Measurements from ENCODE around the gene EFTUD2. TPM values are rescaled to one million over a fixed set of nuclear protein-coding genes. Genes with fewer than 3 reads are reported as not detected.

EFTUD2 gene
- total and polyA plus RNA-seq, 2 of the 13 experiments (the other 11 are each of a cell fraction or from before 2014, with no cell fraction given), result 111 to 137 TPM

DNA sequence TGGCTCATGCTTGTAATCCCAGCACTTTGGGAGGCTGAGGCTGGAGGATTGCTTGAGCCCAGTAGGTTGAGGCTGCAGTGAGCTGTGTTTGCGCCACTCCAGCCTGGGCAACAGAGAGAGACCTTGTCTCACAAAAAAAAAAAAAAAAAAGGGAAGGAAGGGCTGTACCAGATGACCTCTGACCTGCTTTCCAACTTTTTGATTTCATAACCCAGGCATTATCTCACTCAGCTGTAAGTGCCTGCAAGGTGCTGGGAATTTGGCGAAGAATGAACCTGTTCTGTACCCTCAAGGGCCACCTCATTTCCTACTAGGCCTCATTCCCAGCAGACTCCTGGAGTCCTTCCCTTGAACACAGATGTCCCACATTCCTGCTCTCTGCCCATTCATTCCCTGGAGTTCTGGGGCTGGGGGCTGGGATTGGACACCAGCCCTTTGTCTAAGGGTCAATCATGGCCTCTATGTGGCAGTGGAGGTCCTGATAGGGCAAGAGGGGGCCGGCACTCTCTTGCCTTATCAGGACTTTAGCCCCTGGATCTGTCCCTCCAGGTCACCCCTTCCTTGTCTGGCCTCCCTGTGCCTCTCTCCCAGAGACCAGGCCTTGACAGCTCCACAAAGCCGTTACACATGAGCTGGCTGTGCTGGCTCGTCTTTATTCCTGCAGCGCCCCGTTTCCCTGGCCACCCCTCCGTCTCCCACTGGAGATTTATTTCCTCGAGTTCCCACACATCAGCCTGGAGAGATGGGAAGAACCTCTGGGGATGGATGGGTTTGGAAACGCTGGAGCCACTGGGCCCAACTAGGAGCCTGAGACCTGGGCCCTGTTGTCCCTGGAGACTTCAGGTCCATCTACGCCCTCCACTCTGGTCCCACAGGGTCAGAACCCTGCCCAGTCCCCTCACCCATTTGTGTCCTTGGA lies 16.9 kb upstream of the EFTUD2 start (continued):
- TF ChIP-seq ZNF180 (CRISPR knock-in tag; IDR thresholded peaks at IDR 0.05; ENCODE audit: borderline replicate concordance, low read depth) (no peak), LBX2 (CRISPR knock-in tag; IDR thresholded peaks at IDR 0.05; ENCODE audit: borderline replicate concordance) (no peak), WIZ (CRISPR knock-in tag; IDR thresholded peaks at IDR 0.05) (no peak), DR1 (CRISPR knock-in tag; IDR thresholded peaks at IDR 0.05) (peak; percentile 37; the same call in 1 of the 2 replicates), KMT2A (CRISPR knock-in tag; IDR thresholded peaks at IDR 0.05) (peak; percentile 7; the same call in 1 of the 2 replicates), ZSCAN31 (CRISPR knock-in tag; IDR thresholded peaks at IDR 0.05; ENCODE audit: low read depth) (0 out of 2 replicates have a peak, but pooled peaks have one; percentile 42), IKZF5 (CRISPR knock-in tag; IDR thresholded peaks at IDR 0.05) (no peak), TRIM24 (CRISPR knock-in tag; IDR thresholded peaks at IDR 0.05) (no peak), ZFX (CRISPR knock-in tag; IDR thresholded peaks at IDR 0.05; ENCODE audit: low read depth) (peak; percentile 86), ZNF430 (CRISPR knock-in tag; IDR thresholded peaks at IDR 0.05) (0 out of 2 replicates have a peak, but pooled peaks have one; percentile 20), ZNF350 (CRISPR knock-in tag; IDR thresholded peaks at IDR 0.05; ENCODE audit: borderline replicate concordance, low read depth) (no peak), ZNF883 (CRISPR knock-in tag; IDR thresholded peaks at IDR 0.05; ENCODE audit: not compliant biosample characterization) (no peak), ZNF574 (CRISPR knock-in tag; IDR thresholded peaks at IDR 0.05) (no peak), ZNF562 (CRISPR knock-in tag; IDR thresholded peaks at IDR 0.05; ENCODE audit: borderline replicate concordance) (no peak), ATF2 (CRISPR knock-in tag; IDR thresholded peaks at IDR 0.05) (no peak), ZNF704 (CRISPR knock-in tag; IDR thresholded peaks at IDR 0.05; ENCODE audit: borderline replicate concordance) (0 out of 2 replicates have a peak, but pooled peaks have one; percentile 35), CAMTA2 (CRISPR knock-in tag; IDR thresholded peaks at IDR 0.05; ENCODE audit: borderline replicate concordance) (no peak), KDM3A (CRISPR knock-in tag; IDR thresholded peaks at IDR 0.05; ENCODE audit: low read depth) (no peak), CHD4 (IDR thresholded peaks at IDR 0.05; ENCODE audit: borderline replicate concordance, low read length) (0 out of 2 replicates have a peak, but pooled peaks have one; percentile 5), SMC3 (IDR thresholded peaks at IDR 0.05; ENCODE audit: low read length) (no peak)
- TF ChIP-seq, protein P1, sequence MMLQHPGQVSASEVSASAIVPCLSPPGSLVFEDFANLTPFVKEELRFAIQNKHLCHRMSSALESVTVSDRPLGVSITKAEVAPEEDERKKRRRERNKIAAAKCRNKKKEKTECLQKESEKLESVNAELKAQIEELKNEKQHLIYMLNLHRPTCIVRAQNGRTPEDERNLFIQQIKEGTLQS (CRISPR knock-in tag; IDR thresholded peaks at IDR 0.05), result no peak
